Urinary bladder (tissue), 4 donors: ENCODE results near the gene WWC2. TPM values are rescaled to one million over a fixed set of nuclear protein-coding genes. Genes with fewer than 3 reads are reported as not detected.

Experiments used
- DNase-seq: peaks from one replicate; pipeline ENCODE4 v3.0.0-alpha.2; 2015; ENCODE audit errors: extremely low spot score
- H3K27ac ChIP-seq: one replicate; pipeline ENCODE4 v1.5.1; 2013; ENCODE audit warnings: low read depth, mild to moderate bottlenecking, moderate library complexity
- H3K36me3 ChIP-seq: one replicate; pipeline ENCODE4 v1.6.1; 2013; ENCODE audit warnings: mild to moderate bottlenecking, moderate library complexity; ENCODE audit not compliant: insufficient read depth
- H3K4me1 ChIP-seq: one replicate; pipeline ENCODE4 v1.6.1; 2013; ENCODE audit warnings: mild to moderate bottlenecking, moderate library complexity; ENCODE audit not compliant: insufficient read depth
- H3K4me3 ChIP-seq: one replicate; pipeline ENCODE4 v1.5.1; 2013; ENCODE audit warnings: low read depth, low read length
- WGBS: extraction: QIAGEN DNeasy Blood & Tissue Kit; methylation state at CpG from one replicate; pipeline ENCODE4 v1.1.7; 2013; 5-methylcytosine and 5-hydroxymethylcytosine counted together
- polyA plus RNA-seq: library from polyadenylated mRNA; stranded (reverse); fragments of 200-250 nt; gene quantifications from one replicate; pipeline ENCODE4 v1.2.3, GENCODE V29; 2013
- total RNA-seq: library from RNA; depleted of rRNA; stranded (reverse); fragments of >200 nt; gene quantifications from one replicate; pipeline ENCODE4 v1.2.3, GENCODE V29; 2014
- donor health status: healthy with polysubstance abuse.
- donor health status: healthy.

The WWC2 gene
- total and polyA plus RNA-seq, 2 donors: 10.8 to 42.0 TPM

GRCh38 chr4:183344523-183345255 is 245.6 kb downstream of the WWC2 start:
- no peaks in the 10 kb centered on the region for H3K4me1 ChIP-seq
- 87% methylated on average over 15 of the region's 15 CpGs for whole genome bisulfite sequencing
- H3K4me3 ChIP-seq: no peak overlapping the region
- H3K36me3 ChIP-seq: no peaks in the 10 kb centered on the region
- H3K27ac ChIP-seq: no peak overlapping the region
- DNase-seq: no peak

GRCh38 chr4:183345261-183345660 is 246.2 kb downstream of the WWC2 start:
- no peak overlapping the region for H3K4me3 ChIP-seq
- WGBS: 85% methylated on average over 4 of the region's 4 CpGs
- H3K36me3 ChIP-seq: no peaks in the 10 kb centered on the region
- H3K4me1 ChIP-seq: no peaks in the 10 kb centered on the region
- DNase-seq: no peak
- H3K27ac ChIP-seq: no peak overlapping the region

DNA sequence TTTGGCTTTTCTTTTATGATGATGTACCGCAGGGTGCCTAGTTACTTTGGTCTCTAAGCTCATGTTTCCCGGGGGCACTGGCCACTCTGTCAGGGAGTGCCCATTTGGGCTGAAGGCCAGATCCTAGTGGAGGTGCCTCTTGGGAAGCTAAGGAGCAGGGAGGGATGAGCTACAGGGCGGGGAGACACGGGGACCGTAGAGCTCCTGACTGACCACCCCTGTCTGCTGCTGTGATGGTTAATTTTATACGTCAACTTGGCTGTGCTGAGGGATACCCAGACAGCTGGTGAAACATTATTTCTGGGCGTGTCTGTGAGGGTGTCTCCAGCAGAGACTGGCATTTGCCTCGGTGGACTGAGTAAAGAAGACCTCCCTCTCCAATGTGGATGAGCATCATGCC is 248.1 kb downstream of the WWC2 start:
- Histone ChIP-seq H3K27ac (no peak overlapping the region), H3K4me1 (no peaks in the 10 kb centered on the region), H3K4me3 (no peak overlapping the region), H3K36me3 (no peaks in the 10 kb centered on the region)
- 81% methylated on average over 8 of the region's 8 CpGs for WGBS
- no peak for DNase-seq

- no peaks in the 10 kb centered on the region for H3K36me3 ChIP-seq
- DNase-seq: no peak
- 88% methylated on average over 4 of the region's 4 CpGs for WGBS
These were observed 248.5 kb downstream of the WWC2 start for GRCh38 chr4:183347566-183347965.

GRCh38 chr4:183348136-183348535 is 249.1 kb downstream of the WWC2 start:
- Histone ChIP-seq H3K4me1 (no peaks in the 10 kb centered on the region), H3K36me3 (no peaks in the 10 kb centered on the region), H3K27ac (no peak overlapping the region), H3K4me3 (no peak overlapping the region)
- 90% methylated on average over 12 of the region's 12 CpGs for WGBS
- DNase-seq: no peak

More at GRCh38 chr4:183347566-183347965, 248.5 kb downstream of the WWC2 start:
- Histone ChIP-seq H3K4me3 (no peak overlapping the region), H3K27ac (no peak overlapping the region), H3K4me1 (no peaks in the 10 kb centered on the region)

DNA sequence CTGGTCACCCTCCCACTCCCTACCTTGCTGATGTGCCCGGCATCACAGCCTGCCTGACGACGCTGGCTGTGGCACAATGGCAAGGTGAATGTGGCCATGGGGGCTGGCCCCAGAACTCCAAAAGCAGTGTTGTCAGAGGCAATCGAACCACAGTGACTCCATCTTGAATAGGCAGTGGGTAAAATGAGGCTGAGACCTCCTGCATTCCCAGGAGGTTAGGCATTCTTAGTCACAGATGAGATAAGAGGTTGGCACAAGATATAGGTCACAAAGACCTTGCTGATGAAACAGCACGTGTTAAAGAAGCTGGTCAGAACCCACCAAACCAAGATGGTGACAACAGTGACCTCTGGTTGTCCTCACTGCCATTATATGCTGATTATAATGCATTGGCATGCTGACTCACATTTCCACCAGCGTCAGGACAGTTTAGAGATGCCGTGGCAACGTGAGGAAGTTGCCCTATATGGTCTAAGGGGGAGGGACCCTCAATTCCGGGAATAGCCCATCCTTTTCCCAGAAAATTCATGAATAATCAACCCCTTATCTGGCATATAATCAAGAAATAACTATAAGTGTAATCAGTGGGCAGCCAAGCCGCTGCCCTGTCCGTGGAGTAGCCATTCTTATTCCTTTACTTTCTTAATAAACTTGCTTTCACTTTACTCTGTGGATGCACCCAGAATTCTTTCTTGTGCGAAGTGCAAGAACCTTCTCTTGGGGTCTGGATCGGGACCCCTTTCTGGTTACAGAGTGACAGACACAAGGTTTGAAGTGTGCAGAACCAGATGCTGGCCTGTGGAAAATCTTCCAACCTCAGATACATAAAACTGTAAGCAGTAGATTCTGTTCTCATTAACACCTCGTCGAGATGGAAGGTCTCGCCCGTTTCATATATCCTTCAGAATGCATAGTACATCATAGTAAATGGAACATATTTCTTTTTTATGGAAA is 249.9 kb downstream of the WWC2 start:
- H3K4me3 ChIP-seq: no peak overlapping the region
- no peak for DNase-seq
- WGBS: 75% methylated on average over 17 of the region's 17 CpGs
- H3K27ac ChIP-seq: no peak overlapping the region
- no peaks in the 10 kb centered on the region for H3K4me1 ChIP-seq
- no peaks in the 10 kb centered on the region for H3K36me3 ChIP-seq

- no peak for DNase-seq
- no peaks in the 10 kb centered on the region for H3K4me1 ChIP-seq
- WGBS: 89% methylated on average over 9 of the region's 9 CpGs
- H3K4me3 ChIP-seq: no peak overlapping the region
- H3K36me3 ChIP-seq: no peaks in the 10 kb centered on the region
- no peak overlapping the region for H3K27ac ChIP-seq
These were observed 250.6 kb downstream of the WWC2 start for GRCh38 chr4:183349673-183350072.

DNA sequence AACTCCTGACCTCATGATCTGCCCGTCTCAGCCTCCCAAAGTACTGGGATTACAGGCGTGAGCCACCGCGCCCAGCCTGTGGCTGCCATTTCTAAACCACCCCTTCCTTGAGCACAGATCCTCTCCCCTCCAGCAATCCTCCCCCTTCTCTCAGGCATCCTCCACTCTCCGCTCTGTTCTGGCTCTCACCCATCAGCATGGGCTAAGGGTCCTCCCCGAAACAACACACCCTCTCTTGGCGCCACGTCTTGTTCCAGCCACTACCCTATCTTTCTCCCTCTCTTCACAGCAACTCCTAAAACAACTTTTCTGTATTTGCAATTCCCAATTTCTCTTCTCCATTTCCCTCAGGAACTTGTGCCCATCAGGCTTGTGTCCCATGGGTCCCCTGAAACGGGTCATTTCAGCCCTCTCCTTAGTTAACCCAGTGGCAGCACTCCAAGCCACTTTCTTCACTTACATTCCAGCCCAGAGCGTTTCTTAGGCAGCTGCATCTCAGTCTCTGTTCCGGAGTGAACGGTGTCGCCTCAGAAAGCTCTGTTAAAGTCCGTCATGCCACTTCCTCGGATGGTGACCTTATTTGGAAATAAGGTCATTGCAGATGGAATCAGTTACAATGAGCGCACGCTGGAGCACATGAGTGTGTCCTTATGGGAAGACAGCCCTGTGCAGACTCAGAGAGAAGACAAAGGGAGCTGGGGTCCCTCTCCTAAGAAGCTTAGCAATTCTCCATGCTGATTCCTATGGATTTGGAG is 251.4 kb downstream of the WWC2 start:
- WGBS: 79% methylated on average over 17 of the region's 17 CpGs
- Histone ChIP-seq H3K36me3 (no peaks in the 10 kb centered on the region), H3K27ac (no peak overlapping the region), H3K4me1 (no peaks in the 10 kb centered on the region), H3K4me3 (no peak overlapping the region)
- DNase-seq: no peak

- WGBS: 84% methylated on average over 5 of the region's 5 CpGs
- DNase-seq: no peak
These were observed 253.5 kb downstream of the WWC2 start for GRCh38 chr4:183352546-183352945.

DNA sequence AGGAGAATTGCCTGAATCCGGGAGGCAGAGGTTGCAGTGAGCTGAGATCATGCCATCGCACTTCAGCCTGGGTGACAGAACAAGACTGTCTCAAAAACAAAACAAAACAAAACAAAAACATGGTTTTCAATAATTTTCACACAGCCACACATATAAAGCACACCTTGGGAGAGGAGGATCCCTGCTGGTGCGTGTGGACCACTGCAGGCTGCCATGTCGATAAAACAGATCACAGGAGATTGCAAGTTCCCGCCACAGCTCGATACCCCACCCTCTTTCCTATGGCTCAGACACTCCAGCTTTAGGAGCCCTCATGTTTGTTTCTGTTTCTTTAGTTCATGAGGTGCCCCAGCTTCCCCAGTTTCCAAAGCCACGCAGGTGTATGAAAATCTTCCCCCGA is 254.5 kb downstream of the WWC2 start:
- no peaks in the 10 kb centered on the region for H3K36me3 ChIP-seq
- no peak for DNase-seq
- no peak overlapping the region for H3K4me3 ChIP-seq
- 80% methylated on average over 8 of the region's 8 CpGs for WGBS
- H3K4me1 ChIP-seq: no peaks in the 10 kb centered on the region
- no peak overlapping the region for H3K27ac ChIP-seq

More at GRCh38 chr4:183352546-183352945, 253.5 kb downstream of the WWC2 start:
- Histone ChIP-seq H3K27ac (no peak overlapping the region), H3K4me1 (no peaks in the 10 kb centered on the region), H3K36me3 (no peaks in the 10 kb centered on the region), H3K4me3 (no peak overlapping the region)

DNA sequence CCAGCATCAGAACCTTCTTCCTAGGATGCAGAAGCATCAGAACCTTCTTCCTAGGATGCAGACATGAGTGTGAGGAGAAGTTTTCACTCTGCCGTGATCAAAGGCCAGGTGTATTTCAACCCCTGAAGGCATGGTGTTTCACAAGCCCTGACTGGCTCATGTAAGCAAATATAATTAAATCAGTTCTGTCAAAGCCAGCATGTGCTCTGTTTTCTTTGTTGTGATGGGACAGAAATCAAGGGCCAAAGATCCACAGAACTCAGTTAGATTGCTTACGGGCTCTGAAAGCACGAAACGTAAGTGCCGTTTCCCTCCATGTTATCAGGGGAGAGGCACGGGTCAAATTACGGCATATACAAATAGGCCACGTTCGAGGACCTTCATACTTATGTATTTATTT is 255.2 kb downstream of the WWC2 start:
- WGBS: 57% methylated on average over 9 of the region's 9 CpGs
- Histone ChIP-seq H3K4me1 (no peaks in the 10 kb centered on the region), H3K27ac (no peak overlapping the region), H3K4me3 (no peak overlapping the region), H3K36me3 (no peaks in the 10 kb centered on the region)
- DNase-seq: no peak

- Histone ChIP-seq H3K36me3 (no peaks in the 10 kb centered on the region), H3K27ac (no peak overlapping the region), H3K4me3 (no peak overlapping the region), H3K4me1 (no peaks in the 10 kb centered on the region)
- no peak for DNase-seq
- WGBS: 64% methylated on average over 4 of the region's 4 CpGs
These were observed 256.3 kb downstream of the WWC2 start for GRCh38 chr4:183355405-183355804.

DNA sequence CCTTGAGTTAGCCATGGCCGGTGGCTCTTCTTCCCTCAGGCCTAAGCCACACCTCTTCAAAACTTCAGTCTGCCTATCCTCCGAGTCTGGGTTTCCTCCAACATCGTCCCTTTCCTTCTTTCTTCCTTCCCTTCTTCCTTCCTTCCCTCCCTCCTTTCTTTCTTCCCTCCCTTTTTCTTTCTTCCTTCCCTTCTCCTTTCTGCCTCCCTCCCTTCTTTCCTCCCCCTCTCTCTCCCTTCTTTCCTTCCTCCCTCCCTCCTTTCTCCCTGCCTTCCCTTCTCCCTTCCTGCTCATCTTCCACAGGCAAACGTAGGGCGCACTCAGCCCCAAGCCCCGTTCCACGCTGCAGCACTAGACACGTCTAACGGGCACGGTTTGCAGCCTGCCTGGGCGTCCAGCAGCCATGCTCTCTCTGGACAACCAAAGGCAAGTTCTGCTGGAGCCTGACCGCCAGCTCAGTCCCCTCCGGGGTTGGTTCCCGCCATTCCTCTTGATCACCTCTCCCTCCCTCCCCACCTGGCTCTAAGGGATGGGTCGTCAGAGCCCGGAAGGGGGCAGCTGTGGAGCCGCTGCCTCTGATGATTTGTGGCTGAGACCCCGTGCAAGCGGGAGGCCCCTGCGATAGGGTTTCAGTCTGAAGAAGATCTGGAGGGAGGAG is 257.2 kb downstream of the WWC2 start:
- Histone ChIP-seq H3K4me3 (no peak overlapping the region), H3K4me1 (no peaks in the 10 kb centered on the region), H3K27ac (no peak overlapping the region), H3K36me3 (no peaks in the 10 kb centered on the region)
- 78% methylated on average over 20 of the region's 20 CpGs for WGBS
- no peak for DNase-seq
